ENCODE data around the gene OTOP1. TPM values are rescaled to one million over a fixed set of nuclear protein-coding genes. Genes with fewer than 3 reads are reported as not detected.
A peak's percentile ranks its signal among the peaks of the same experiment; 100 is the strongest.
"Not testable (repeated sequence)": the region's sequence is repeated elsewhere in the genome, so short reads cannot be mapped to it uniquely, and the experiment has no call there.

Gene OTOP1
- total RNA-seq, 1 donor from 2014 or later: not detected

DNA sequence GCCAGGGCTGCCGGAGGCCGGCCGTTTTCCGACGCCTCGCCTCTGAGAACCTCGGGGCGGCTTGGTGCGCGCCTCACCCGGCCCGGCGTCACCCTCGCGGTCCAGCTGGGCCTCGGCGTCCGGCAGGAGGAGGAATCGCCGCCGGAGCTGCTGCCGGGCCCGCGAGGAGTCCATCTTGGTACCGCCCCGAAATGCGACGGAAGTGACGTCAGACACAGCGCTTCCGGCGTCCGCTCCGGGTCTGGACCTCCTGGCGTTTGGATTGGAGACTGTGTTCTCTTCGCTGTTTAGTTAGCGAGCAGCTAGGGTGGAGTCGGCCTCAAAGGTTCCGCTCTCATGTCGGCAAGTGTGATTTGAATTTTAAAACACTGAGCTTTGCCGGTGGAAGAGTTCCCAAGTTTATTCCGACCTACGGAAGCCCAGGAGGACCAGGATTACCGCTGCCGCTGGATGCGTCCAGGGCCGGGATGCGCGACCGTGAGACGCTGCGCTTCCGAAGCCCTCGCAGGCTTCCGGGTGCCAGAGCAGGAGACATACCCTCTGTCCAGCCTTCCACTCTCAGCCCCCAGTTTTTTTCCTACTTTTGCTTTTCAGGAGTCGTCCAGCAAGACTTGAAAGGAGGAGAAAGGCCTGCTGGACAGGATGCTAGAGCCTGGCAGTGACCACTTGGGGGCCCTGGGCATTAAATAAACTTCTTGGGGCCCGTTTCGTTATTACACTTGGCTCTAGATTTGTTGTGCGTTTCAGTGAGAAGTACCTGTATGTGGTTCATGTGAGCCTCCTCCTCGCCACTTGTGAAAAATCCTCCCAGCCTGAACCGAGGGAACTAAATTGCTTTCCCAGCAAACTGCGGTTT lies 21.5 kb upstream of the OTOP1 start, which contains the start of gene TMEM128:
Gene TMEM128, minus strand, starts transcription at position 195 of the 856 bp plus-strand sequence. Its CDS starts 21 bp downstream, at position 174.
- no peaks in the 10 kb centered on the region for H3K27me3 ChIP-seq (ENCODE audit: control insufficient read depth, insufficient read depth, low read length)

DNA sequence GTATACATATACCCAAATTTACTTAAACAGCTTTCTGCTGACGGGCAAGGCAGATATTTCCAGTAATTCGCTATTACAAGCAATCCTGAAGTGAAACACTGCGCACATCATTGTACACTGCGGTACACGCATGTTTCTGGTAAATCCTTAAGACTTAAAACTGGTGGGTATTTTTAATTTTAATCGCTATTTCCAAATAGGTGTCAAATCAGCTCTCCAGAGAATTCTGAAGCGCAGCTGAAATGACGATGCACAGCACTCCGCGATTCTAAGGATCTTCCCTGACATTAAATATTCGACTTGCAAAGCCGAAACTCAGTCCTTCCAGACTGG lies 20.9 kb upstream of the OTOP1 start:
- FAIRE-seq (no peak), DNase-seq (ENCODE audit: low read depth) (peak; percentile 26)
- no peaks in the 10 kb centered on the region for H3K27me3 ChIP-seq (ENCODE audit: control insufficient read depth, insufficient read depth, low read length)
- H3K4me3 ChIP-seq (ENCODE audit: low read depth, low read length): peak overlapping the region; percentile 81
- H3K36me3 ChIP-seq (ENCODE audit: control insufficient read depth, insufficient read depth, low read length): peaks cover 7% of the 10 kb centered on the region
- TF ChIP-seq, protein P1, sequence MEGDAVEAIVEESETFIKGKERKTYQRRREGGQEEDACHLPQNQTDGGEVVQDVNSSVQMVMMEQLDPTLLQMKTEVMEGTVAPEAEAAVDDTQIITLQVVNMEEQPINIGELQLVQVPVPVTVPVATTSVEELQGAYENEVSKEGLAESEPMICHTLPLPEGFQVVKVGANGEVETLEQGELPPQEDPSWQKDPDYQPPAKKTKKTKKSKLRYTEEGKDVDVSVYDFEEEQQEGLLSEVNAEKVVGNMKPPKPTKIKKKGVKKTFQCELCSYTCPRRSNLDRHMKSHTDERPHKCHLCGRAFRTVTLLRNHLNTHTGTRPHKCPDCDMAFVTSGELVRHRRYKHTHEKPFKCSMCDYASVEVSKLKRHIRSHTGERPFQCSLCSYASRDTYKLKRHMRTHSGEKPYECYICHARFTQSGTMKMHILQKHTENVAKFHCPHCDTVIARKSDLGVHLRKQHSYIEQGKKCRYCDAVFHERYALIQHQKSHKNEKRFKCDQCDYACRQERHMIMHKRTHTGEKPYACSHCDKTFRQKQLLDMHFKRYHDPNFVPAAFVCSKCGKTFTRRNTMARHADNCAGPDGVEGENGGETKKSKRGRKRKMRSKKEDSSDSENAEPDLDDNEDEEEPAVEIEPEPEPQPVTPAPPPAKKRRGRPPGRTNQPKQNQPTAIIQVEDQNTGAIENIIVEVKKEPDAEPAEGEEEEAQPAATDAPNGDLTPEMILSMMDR (IDR thresholded peaks at IDR 0.05; ENCODE audit: insufficient read depth, low read length, severe bottlenecking): no peak

More for the DNA sequence above, 21.5 kb upstream of the OTOP1 start, which contains the start of gene TMEM128:
- FAIRE-seq (no peak), DNase-seq (ENCODE audit: low read depth) (peak; percentile 82)
- TF ChIP-seq, protein P1 (IDR thresholded peaks at IDR 0.05; ENCODE audit: insufficient read depth, low read length, severe bottlenecking): peak; percentile 23
- H3K4me3 ChIP-seq (ENCODE audit: low read depth, low read length): peak within 1 kb of the TSS; percentile 81
- H3K36me3 ChIP-seq (ENCODE audit: control insufficient read depth, insufficient read depth, low read length): peaks cover 7% of the 10 kb centered on the region

DNA sequence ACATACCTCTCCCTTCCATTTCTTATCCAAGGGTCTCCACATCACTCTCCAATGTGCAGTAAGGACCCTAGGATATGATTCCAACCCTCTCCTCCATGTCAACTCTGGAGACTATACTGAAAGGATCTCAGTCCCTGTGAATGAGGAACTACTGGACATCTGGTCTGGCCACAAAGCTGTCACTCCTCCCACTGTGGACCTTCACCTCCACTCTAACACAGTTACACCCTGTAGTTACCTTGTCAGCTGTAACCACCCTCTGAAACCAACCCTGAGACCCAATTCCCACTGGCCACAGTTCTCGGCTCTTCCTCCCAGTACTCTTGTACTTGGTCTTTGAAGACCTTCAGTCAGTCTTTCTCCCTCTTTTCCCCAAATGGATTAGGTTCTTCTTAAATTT lies 18.4 kb upstream of the OTOP1 start:
- DNase-seq (ENCODE audit: low read depth) (no peak), FAIRE-seq (no peak)
- Histone ChIP-seq H3K27me3 (ENCODE audit: control insufficient read depth, insufficient read depth, low read length) (no peaks in the 10 kb centered on the region), H3K36me3 (ENCODE audit: control insufficient read depth, insufficient read depth, low read length) (peaks cover 7% of the 10 kb centered on the region), H3K4me3 (ENCODE audit: low read depth, low read length) (no peak overlapping the region)
- TF ChIP-seq, protein P1 (IDR thresholded peaks at IDR 0.05; ENCODE audit: insufficient read depth, low read length, severe bottlenecking): no peak

DNA sequence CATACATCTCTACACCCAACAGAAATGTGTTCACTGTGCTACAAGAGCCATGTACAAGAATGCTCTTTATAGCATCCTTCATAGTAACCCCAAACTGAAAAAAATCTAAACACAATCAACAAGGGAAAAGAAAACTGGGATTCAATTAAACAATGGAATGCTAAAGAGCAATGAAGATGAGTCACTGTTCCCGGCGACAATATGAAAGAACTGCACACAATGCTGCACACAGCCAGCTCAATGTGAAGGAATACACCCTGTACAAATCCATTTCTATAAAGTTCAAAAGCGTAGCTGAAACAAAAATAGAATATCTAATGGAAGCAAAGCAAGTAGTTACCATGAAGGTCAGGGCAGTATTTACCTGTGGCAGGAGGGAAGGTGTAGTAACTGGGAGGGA lies 12.8 kb upstream of the OTOP1 start:
- not testable (repeated sequence) for H3K36me3 ChIP-seq (ENCODE audit: control insufficient read depth, insufficient read depth, low read length); H3K27me3 ChIP-seq (ENCODE audit: control insufficient read depth, insufficient read depth, low read length); DNase-seq (ENCODE audit: low read depth); H3K4me3 ChIP-seq (ENCODE audit: low read depth, low read length)
- FAIRE-seq: peak; percentile 76

DNA sequence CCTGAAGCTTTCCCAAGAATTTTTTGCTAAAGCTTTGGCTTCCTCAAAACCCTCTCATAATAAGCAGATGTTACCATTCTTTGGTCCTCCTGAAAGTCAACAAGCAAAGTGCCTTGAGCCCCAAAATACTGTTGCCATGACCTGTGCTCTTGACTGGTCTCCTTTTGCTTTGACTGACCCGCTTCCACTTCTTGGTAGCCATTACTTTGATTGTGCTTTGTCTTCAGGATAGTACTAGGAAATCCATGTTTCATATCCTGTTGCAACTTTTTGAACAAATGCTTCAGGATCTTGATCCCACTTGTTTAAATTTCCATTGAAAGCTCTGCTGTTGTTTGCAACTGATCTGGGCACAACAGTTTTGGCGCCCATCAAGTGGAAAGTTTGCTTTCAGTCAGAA lies 6.9 kb upstream of the OTOP1 start:
- peaks cover 3% of the 10 kb centered on the region for H3K27me3 ChIP-seq (ENCODE audit: control insufficient read depth, insufficient read depth, low read length)
- no peak for FAIRE-seq
- no peak overlapping the region for H3K4me3 ChIP-seq (ENCODE audit: low read depth, low read length)
- DNase-seq (ENCODE audit: low read depth): no peak
- no peaks in the 10 kb centered on the region for H3K36me3 ChIP-seq (ENCODE audit: control insufficient read depth, insufficient read depth, low read length)
- TF ChIP-seq, protein P1 (IDR thresholded peaks at IDR 0.05; ENCODE audit: insufficient read depth, low read length, severe bottlenecking): no peak

DNA sequence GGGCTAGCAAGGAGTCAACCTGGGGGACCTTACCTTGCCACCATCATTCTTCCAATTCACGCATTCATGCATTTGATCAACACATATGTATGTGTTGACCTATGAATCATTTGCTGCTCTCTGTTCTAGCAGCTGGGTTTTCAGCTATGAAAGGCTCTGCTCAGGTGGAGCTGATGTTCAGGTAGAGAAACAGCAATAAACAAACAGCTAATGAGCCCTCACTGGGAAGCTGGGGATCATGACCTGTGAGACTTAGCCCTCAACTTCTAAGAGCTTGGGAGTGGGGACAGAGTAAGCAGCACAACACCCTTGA lies 1.6 kb upstream of the OTOP1 start:
- Histone ChIP-seq H3K36me3 (ENCODE audit: control insufficient read depth, insufficient read depth, low read length) (no peaks in the 10 kb centered on the region), H3K27me3 (ENCODE audit: control insufficient read depth, insufficient read depth, low read length) (peaks cover 28% of the 10 kb centered on the region), H3K4me3 (ENCODE audit: low read depth, low read length) (no peak overlapping the region)
- DNase-seq (ENCODE audit: low read depth) (no peak), FAIRE-seq (no peak)
- TF ChIP-seq, protein P1 (IDR thresholded peaks at IDR 0.05; ENCODE audit: insufficient read depth, low read length, severe bottlenecking): no peak

All from bronchial epithelial cell (primary cell).